HEK293T (cell line): ENCODE results near the gene FOSB.
A peak's percentile ranks its signal among the peaks of the same experiment; 100 is the strongest.

Source experiments
- CTCF ChIA-PET: fragments of 350-600 bp; formaldehyde crosslinking; extraction: SDS; loops from one replicate; lab custom pipeline; 2021; ENCODE audit warnings: antibody characterized with exemption, inconsistent platforms; lab: Yijun Ruan, JAX
- POLR2A ChIA-PET: fragments of 350-600 bp; formaldehyde crosslinking; extraction: SDS; loops from one replicate; lab custom pipeline; 2020; ENCODE audit warnings: antibody characterized with exemption, inconsistent platforms; lab: Yijun Ruan, JAX
- DNase-seq: peaks from one replicate; pipeline ENCODE4 v3.0.0; 2012; ENCODE audit warnings: mixed read lengths; ENCODE audit errors: extremely low spot score
- ARNT ChIP-seq: fragments of 450-650 bp; IDR thresholded peaks from 2 replicates; pipeline ENCODE4 v1.6.1; 2017; ENCODE audit warnings: mild to moderate bottlenecking
- BHLHE40 ChIP-seq: fragments of 450-650 bp; IDR thresholded peaks from 2 replicates; pipeline ENCODE4 v1.6.1; 2016; ENCODE audit warnings: mild to moderate bottlenecking, moderate library complexity, borderline replicate concordance
- CTBP1 ChIP-seq: fragments of 450-650 bp; IDR thresholded peaks from 2 replicates; pipeline ENCODE4 v1.6.1; 2016; ENCODE audit warnings: borderline replicate concordance
- ELF4 ChIP-seq: fragments of 450-650 bp; IDR thresholded peaks from 2 replicates; pipeline ENCODE4 v1.6.1; 2017; ENCODE audit warnings: antibody characterized with exemption
- FOXA1 ChIP-seq: fragments of 450-650 bp; IDR thresholded peaks from 2 replicates; pipeline ENCODE4 v1.6.1; 2016; ENCODE audit warnings: mild to moderate bottlenecking
- FOXK2 ChIP-seq: fragments of 450-650 bp; IDR thresholded peaks from 2 replicates; pipeline ENCODE4 v1.6.1; 2016; ENCODE audit warnings: mild to moderate bottlenecking
- FOXM1 ChIP-seq: fragments of 450-650 bp; IDR thresholded peaks from 2 replicates; pipeline ENCODE4 v1.6.1; 2017; ENCODE audit warnings: mild to moderate bottlenecking, borderline replicate concordance
- L3MBTL2 ChIP-seq: fragments of 450-650 bp; conservative IDR thresholded peaks from 2 replicates; pipeline ENCODE4 v1.6.1; 2016; ENCODE audit warnings: mild to moderate bottlenecking
- LEF1 ChIP-seq: fragments of 450-650 bp; IDR thresholded peaks from 2 replicates; pipeline ENCODE4 v1.6.1; 2017; ENCODE audit warnings: mild to moderate bottlenecking, borderline replicate concordance
- NFRKB ChIP-seq: fragments of 450-650 bp; IDR thresholded peaks from 2 replicates; pipeline ENCODE4 v1.6.1; 2016; ENCODE audit warnings: mild to moderate bottlenecking, moderate library complexity
- PKNOX1 ChIP-seq: fragments of 450-650 bp; IDR thresholded peaks from 2 replicates; pipeline ENCODE4 v1.6.1; 2016
- SP1 ChIP-seq: fragments of 450-650 bp; IDR thresholded peaks from 2 replicates; pipeline ENCODE4 v1.6.1; 2017
- SUZ12 ChIP-seq: fragments of 450-650 bp; IDR thresholded peaks from 2 replicates; pipeline ENCODE4 v1.6.1; 2016; ENCODE audit warnings: mild to moderate bottlenecking
- TARDBP ChIP-seq: fragments of 450-650 bp; IDR thresholded peaks from 2 replicates; pipeline ENCODE4 v1.6.1; 2016
- ZNF384 ChIP-seq: fragments of 450-650 bp; IDR thresholded peaks from 2 replicates; pipeline ENCODE4 v1.6.1; 2016

FOSB gene

GRCh38 chr19:45494261-45494916 is 26.6 kb downstream of the FOSB start:
- DNase-seq: no peak
- CTCF ChIA-PET: interaction anchor here (3.2 kb wide), 1 partner anchor 9 kb away, joined by 19 read pairs; no protein-coding TSS in a partner anchor
- TF ChIP-seq FOXA1: no peak
- no peak for TF ChIP-seq BHLHE40
- TF ChIP-seq FOXK2: no peak
- TF ChIP-seq ARNT: no peak
- TF ChIP-seq CTBP1: no peak
- TF ChIP-seq ELF4: no peak
- POLR2A ChIA-PET: interaction anchor here (2.2 kb wide), 1 partner anchor 11 kb away, joined by 7 read pairs; no protein-coding TSS in a partner anchor

- DNase-seq: no peak
- POLR2A ChIA-PET: interaction anchor here (1.5 to 2.2 kb wide), 2 partner anchors 10 to 13 kb away, joined by 4 to 7 read pairs; no protein-coding TSS in a partner anchor
- CTCF ChIA-PET: interaction anchor here (1.2 to 3.2 kb wide), 2 partner anchors 10 to 17 kb away, joined by 7 to 19 read pairs; no protein-coding TSS in a partner anchor
- TF ChIP-seq FOXK2 (no peak), TARDBP (no peak), ELF4 (no peak), NFRKB (no peak), L3MBTL2 (no peak), SP1 (no peak), FOXA1 (no peak), CTBP1 (no peak), FOXM1 (no peak)
Observed at GRCh38 chr19:45495178-45495577, 27.4 kb downstream of the FOSB start.

GRCh38 chr19:45496349-45496953 is 28.7 kb downstream of the FOSB start:
- peak; percentile 28 for DNase-seq
- CTCF ChIA-PET: interaction anchor here (0.5 to 3.2 kb wide), 2 partner anchors 11 to 60 kb away, joined by 3 to 19 read pairs; no protein-coding TSS in a partner anchor
- POLR2A ChIA-PET: interaction anchor here (0.7 to 2.2 kb wide), 5 partner anchors 9 to 91 kb away, joined by 3 to 7 read pairs (median 4); partner anchors contain the start of gene FOSB
- no peak for TF ChIP-seq SUZ12
- TF ChIP-seq LEF1: no peak

GRCh38 chr19:45497791-45498190 is 30.0 kb downstream of the FOSB start:
- ChIA-PET POLR2A (interaction anchor here (0.7 kb wide), 1 partner anchor 8 kb away, joined by 4 read pairs; no protein-coding TSS in a partner anchor), CTCF (interaction anchor here (1.0 kb wide), 1 partner anchor 19 kb away, joined by 3 read pairs; no protein-coding TSS in a partner anchor)
- no peak for DNase-seq
- TF ChIP-seq ARNT: no peak

GRCh38 chr19:45498411-45499195 is 30.8 kb downstream of the FOSB start, which contains the start of gene PPM1N:
PPM1N (plus strand) TSS chr19:45498443; CDS start chr19:45498473, 30 bp downstream.
- TF ChIP-seq FOXK2 (no peak), LEF1 (no peak), TARDBP (no peak), ARNT (no peak), CTBP1 (no peak), NFRKB (no peak), ZNF384 (no peak), FOXM1 (no peak), BHLHE40 (no peak), SUZ12 (no peak), PKNOX1 (no peak), FOXA1 (no peak), ELF4 (no peak)
- ChIA-PET POLR2A (no interaction called here), CTCF (no interaction called here)
- no peak for DNase-seq

GRCh38 chr19:45499196-45500180 is 31.7 kb downstream of the FOSB start:
- DNase-seq: peak; percentile 57
- ChIA-PET CTCF (interaction anchor here (0.8 to 1.4 kb wide), 2 partner anchors 14 to 21 kb away, joined by 3 to 6 read pairs; no protein-coding TSS in a partner anchor), POLR2A (interaction anchor here (1.1 kb wide), 1 partner anchor 94 kb away, joined by 5 read pairs; no protein-coding TSS in a partner anchor)
- TF ChIP-seq FOXK2: no peak
- TF ChIP-seq L3MBTL2: peak; percentile 23; the same call in 1 of the 2 replicates
